Measurements from ENCODE around the gene OSBP2.

OSBP2 gene

GRCh38 chr22:30830907-30831306, 136.2 kb downstream of the OSBP2 start:
- in situ Hi-C loops (cut with MboI; ENCODE audit: low sequenced_read_pairs), result no loop called here

- in situ Hi-C loops (cut with MboI; ENCODE audit: low sequenced_read_pairs), result no loop called here
Measured at GRCh38 chr22:30832407-30832987, 137.8 kb downstream of the OSBP2 start.

DNA sequence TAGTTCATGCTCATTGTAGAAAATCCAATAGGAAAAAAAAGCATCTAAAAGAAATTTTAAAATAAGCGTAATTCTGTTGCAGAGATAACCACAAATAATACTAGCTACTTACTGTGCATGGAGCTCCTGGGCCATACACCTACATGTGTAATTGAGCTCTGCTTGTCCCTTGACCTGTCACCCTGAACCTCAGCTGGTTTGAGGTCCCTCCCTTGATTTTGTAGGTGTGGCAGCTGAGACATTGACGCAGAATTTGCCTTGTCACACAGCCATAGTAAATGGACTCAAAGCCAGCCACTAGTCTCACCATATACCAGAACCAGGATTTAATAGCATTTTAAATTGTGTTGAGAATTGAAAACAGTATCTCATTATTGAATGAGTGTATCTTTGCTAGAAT, 138.6 kb downstream of the OSBP2 start:
- in situ Hi-C loops (cut with MboI; ENCODE audit: low sequenced_read_pairs), result no loop called here

DNA sequence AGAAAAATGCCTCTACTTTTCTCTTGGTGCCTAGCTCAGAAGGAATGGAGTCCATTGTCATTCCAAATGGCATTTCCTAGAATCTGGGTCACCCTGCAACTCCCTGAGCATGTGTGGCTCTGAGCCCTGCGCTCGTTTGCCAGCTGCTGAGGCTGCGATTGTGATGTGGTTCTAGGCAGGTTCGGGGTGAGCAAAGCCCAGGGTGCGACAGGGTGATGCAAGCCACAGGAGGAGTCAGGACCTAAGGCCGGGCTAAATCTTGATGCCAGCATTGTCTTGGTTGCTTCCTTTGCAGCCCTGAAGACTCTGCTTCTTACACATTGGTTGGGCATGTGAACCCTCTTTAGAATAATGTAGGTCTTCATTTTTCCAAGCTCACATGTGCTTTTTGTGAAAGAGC, 142.9 kb downstream of the OSBP2 start:
- in situ Hi-C loops (cut with MboI; ENCODE audit: low sequenced_read_pairs), result no loop called here

DNA sequence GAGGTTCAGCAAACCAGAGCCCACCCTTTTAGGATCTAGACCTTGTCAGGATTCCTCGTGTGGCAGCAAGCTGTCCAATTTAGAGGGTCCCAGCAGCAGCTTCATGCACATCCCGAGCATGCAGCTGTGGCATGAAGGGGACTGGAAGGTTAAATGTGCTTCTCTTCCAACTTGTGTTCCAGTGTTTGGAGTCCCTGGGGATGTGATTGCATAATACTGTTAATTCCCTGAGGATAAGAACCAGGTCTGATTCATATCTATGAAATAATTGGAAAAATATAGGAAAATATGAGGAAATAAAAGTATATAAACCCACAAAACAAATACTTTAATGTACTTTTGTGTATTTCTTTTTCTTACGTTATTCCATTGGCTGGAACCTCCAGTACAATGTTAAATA, 143.4 kb downstream of the OSBP2 start:
- in situ Hi-C loops (cut with MboI; ENCODE audit: low sequenced_read_pairs), result no loop called here

DNA sequence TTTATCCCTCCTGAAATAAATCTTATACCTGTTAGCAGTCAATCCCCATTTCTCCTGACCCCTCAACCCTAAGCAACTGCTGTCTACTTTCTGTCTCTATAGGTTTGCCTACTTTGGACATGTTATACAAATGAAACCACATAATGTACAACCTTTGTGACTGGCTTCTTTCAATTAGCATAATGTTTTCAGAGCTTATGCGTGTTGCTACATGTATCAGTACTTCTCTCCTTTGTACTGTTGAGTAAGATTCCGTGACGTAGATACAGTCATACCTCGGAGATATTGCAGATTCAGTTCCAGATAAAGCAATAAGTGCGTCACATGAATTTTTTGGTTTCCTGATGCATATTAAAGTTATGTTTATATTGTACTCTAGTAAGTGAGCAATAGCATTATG, 146.6 kb downstream of the OSBP2 start:
- in situ Hi-C loops (cut with MboI; ENCODE audit: low sequenced_read_pairs), result no loop called here

DNA sequence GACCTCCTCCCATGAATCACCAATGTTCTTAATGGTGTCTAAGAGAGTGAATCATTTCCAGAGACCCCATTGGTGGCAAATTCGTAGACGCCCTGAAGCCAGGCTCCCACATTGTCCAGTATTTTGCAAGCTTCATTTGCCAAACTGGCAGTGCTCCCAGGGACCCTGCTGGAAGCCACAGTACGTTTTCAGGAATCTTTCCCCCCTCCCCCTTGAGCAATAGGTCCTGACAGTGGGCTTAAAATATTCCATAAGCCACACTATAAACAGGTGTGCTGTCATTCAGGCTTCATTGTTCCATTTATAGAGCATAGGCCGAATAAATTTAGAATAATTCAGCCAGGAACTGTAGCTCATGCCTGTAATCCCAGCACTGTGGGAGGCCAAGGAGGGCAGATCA, 148.6 kb downstream of the OSBP2 start:
- in situ Hi-C loops (cut with MboI; ENCODE audit: low sequenced_read_pairs), result no loop called here

- in situ Hi-C loops (cut with MboI; ENCODE audit: low sequenced_read_pairs), result no loop called here
Measured at GRCh38 chr22:30847583-30847982, 152.9 kb downstream of the OSBP2 start.

GRCh38 chr22:30855266-30855665, 160.6 kb downstream of the OSBP2 start:
- in situ Hi-C loops (cut with MboI; ENCODE audit: low sequenced_read_pairs), result no loop called here

DNA sequence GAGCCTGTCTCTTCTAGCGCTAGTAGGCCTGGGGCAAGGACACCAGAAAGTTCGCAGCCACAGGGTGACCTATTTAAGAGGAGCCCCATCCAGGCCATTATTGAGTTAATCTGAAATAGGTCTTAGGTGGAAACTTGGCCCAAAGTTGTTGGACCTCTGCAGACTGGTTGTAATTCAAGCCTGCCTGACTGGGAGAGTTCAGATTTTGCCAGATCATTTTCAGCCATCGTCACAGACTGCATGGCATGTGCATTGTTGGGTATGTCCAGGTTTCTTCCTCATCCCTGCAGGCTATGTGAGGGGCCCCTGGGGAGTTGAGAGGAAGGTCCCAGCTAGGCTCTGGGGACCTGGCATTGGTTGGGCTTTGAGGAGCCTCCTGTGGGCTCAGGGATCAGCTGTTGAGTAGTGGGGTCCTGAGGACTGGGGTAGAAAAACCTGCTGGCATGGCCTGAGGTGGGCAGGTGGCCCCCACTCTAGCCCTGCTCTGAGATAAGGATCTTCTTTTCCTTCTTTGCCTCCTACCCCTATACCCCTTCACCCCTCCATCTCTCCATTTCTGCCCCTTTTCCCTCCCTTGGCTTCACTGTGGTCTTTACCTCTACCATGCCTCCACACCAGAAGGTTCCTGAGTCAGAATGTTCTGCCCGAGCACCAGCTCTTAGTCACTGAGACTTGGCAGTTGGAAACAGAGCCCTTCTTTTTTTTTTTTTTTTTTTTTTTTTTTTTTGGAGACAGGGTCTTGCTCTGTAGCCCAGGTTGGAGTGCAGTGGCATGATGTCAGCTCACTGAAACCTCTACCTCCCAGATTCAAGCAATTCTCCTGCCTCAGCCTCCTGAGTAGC, 161.2 kb downstream of the OSBP2 start:
- in situ Hi-C loops (cut with MboI; ENCODE audit: low sequenced_read_pairs), result no loop called here

- in situ Hi-C loops (cut with MboI; ENCODE audit: low sequenced_read_pairs), result no loop called here
Measured at GRCh38 chr22:30856741-30857502, 162.2 kb downstream of the OSBP2 start.

GRCh38 chr22:30857791-30858190, 163.1 kb downstream of the OSBP2 start:
- in situ Hi-C loops (cut with MboI; ENCODE audit: low sequenced_read_pairs), result no loop called here

- in situ Hi-C loops (cut with MboI; ENCODE audit: low sequenced_read_pairs), result no loop called here
Measured at GRCh38 chr22:30858976-30859713, 164.5 kb downstream of the OSBP2 start.

- in situ Hi-C loops (cut with MboI; ENCODE audit: low sequenced_read_pairs), result no loop called here
Measured at GRCh38 chr22:30859714-30860095, 165.0 kb downstream of the OSBP2 start.

- in situ Hi-C loops (cut with MboI; ENCODE audit: low sequenced_read_pairs), result no loop called here
Measured at GRCh38 chr22:30860176-30861105, 165.8 kb downstream of the OSBP2 start.

DNA sequence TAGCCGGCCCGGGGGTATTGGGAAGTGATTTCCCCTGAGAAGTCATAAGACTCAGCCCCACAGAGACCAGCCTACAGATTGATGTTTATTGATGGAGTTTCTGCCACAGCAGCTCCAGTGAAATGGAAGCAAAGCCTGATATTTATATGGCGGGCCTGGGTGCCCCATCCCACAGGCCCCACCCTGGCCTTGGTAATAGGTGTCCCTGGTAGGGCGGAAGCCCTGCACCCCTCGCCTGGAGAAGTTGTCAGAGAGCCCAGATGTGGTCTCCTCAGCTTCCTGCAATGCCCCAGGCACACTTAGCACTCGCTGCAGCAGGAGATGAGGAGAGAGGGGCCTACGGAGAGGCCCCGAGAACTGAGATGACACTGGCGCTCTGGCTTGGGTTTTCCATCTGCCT, 166.5 kb downstream of the OSBP2 start:
- in situ Hi-C loops (cut with MboI; ENCODE audit: low sequenced_read_pairs), result no loop called here

- in situ Hi-C loops (cut with MboI; ENCODE audit: low sequenced_read_pairs), result no loop called here
Measured at GRCh38 chr22:30861688-30862552, 167.2 kb downstream of the OSBP2 start.

DNA sequence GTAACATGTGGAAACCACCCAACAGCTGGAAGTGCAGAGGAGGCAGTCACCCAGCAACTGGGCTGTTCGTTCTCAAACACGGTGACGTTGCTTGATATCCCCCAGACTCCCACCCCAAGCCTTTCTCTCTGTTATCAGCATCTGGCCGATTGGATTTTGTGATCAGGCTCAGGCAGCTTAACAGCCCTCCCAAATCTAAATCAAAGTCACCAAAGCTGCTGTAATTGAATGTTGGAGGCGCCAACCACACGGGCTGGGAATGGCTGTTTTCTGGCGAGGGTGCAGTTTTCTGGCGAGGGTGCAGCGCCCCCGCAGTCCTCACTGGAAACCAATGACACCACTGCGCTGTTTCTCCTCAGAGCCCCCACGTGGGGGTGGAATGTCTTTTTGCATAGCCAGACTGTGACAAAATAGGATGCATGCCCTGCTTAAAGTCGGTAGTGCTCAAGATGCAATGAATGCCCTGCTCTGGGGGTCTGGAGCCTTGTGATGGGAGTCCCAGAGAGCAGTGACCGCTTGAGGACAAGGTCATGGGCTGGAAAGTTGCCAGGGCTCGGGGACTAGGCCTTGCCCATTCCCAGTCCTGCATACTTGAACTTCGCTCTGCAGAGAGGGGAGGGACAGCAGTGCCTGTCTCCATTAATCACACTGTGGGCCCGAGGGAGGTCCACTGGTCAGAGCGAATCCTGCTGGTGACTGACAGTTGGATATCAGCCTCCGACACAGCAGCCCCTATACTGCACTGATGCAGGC, 168.6 kb downstream of the OSBP2 start:
- in situ Hi-C loops (cut with MboI; ENCODE audit: low sequenced_read_pairs), result no loop called here
